A549 (cell line): ENCODE measurements around the gene MXRA7. TPM values are rescaled to one million over a fixed set of nuclear protein-coding genes. Genes with fewer than 3 reads are reported as not detected.

Source experiments
- ATAC-seq, 2 experiments: fragments of 200-7000 bp in 1 of 2; fragments of >200 bp in 1 of 2; cut with Nextera tagmentation in 1 of 2; cut with Tn5 transposase in 1 of 2; 3 replicates each; pipeline versions ENCODE4 v1.8.0 to v1.9.1; 2018 to 2020; ENCODE audit warnings: mild to moderate bottlenecking in 1 of 2, moderate library complexity in 1 of 2
- CTCF ChIA-PET: fragments of 300-600 bp; sonication (Branson Sonifier 250); formaldehyde crosslinking; extraction: SDS; loops from one replicate; lab custom pipeline; 2021; ENCODE audit warnings: antibody characterized with exemption, inconsistent platforms; lab: Yijun Ruan, JAX
- POLR2A ChIA-PET: fragments of 350-600 bp; formaldehyde crosslinking; extraction: SDS; loops from one replicate; lab custom pipeline; 2021; ENCODE audit warnings: antibody characterized with exemption, inconsistent platforms; lab: Yijun Ruan, JAX
- DNase-seq, 2 experiments: peaks; one replicate each; pipeline versions ENCODE4 v3.0.0 to v3.0.0-alpha.2; 2011 to 2016; ENCODE audit warnings: low read depth in 1 of 2, low spot score in 1 of 2
- FAIRE-seq: peaks from 2 replicates; lab custom pipeline; 2011; peaks lifted over from hg19 to GRCh38; lab: Jason Lieb, UNC
- H3K27ac ChIP-seq, 2 experiments: fragments of >200 bp; sonication (Bioruptor Twin); formaldehyde crosslinking; 3 replicates each; pipeline ENCODE4 v1.5.1; 2016 to 2017
- H3K4me1 ChIP-seq: fragments of >200 bp; sonication (Bioruptor Twin); formaldehyde crosslinking; 3 replicates; pipeline ENCODE4 v1.6.1; 2016
- H3K4me2 ChIP-seq: fragments of >200 bp; sonication (Bioruptor Twin); formaldehyde crosslinking; 3 replicates; pipeline ENCODE4 v1.6.1; 2016
- H3K4me3 ChIP-seq: fragments of >200 bp; sonication (Bioruptor Twin); formaldehyde crosslinking; 3 replicates; pipeline ENCODE4 v1.5.1; 2016
- H3K9me3 ChIP-seq: fragments of >200 bp; sonication (Bioruptor Twin); formaldehyde crosslinking; 3 replicates; pipeline ENCODE4 v1.6.1; 2016
- CBX2 ChIP-seq: fragments of 200-600 bp; sonication (generic); IDR thresholded peaks from 2 replicates; pipeline ENCODE4 v1.6.1; 2016; ENCODE audit warnings: low read depth, mild to moderate bottlenecking, borderline replicate concordance
- CBX8 ChIP-seq: fragments of 200-600 bp; sonication (generic); IDR thresholded peaks from 2 replicates; pipeline ENCODE4 v1.6.1; 2016
- CHD2 ChIP-seq: fragments of 150-350 bp; IDR thresholded peaks from 2 replicates; pipeline ENCODE4 v1.6.1; 2014; ENCODE audit warnings: low read length; ENCODE audit not compliant: partially characterized antibody
- EHF ChIP-seq: fragments of 250-450 bp; sonication (Bioruptor Pico); IDR thresholded peaks from 2 replicates; pipeline ENCODE4 v1.5.0; 2020; ENCODE audit warnings: mild to moderate bottlenecking
- EHMT2 ChIP-seq: fragments of 200-600 bp; sonication (generic); IDR thresholded peaks from 2 replicates; pipeline ENCODE4 v1.6.1; 2016; ENCODE audit warnings: antibody characterized with exemption, low read depth, mild to moderate bottlenecking, moderate library complexity
- EP300 ChIP-seq, 2 experiments: fragments of >200 bp; sonication (Bioruptor Twin); formaldehyde crosslinking; IDR thresholded peaks; 2 replicates in 1 of 2; 3 replicates in 1 of 2; pipeline ENCODE4 v1.6.1; 2016 to 2017
- GATA3 ChIP-seq: IDR thresholded peaks from 2 replicates; pipeline ENCODE4 v1.6.1; 2012; ENCODE audit warnings: borderline replicate concordance
- KDM1A ChIP-seq: fragments of 200-600 bp; sonication (generic); IDR thresholded peaks from 2 replicates; pipeline ENCODE4 v1.6.1; 2016; ENCODE audit warnings: low read depth, mild to moderate bottlenecking
- MAZ ChIP-seq: fragments of 150-350 bp; IDR thresholded peaks from 2 replicates; pipeline ENCODE4 v1.6.1; 2014; ENCODE audit warnings: antibody characterized with exemption, low read depth, low read length, borderline replicate concordance
- MYC ChIP-seq: IDR thresholded peaks from 2 replicates; pipeline ENCODE4 v1.6.1; 2012; ENCODE audit warnings: mild to moderate bottlenecking, inconsistent platforms, low read length, improper control_type of control experiment, borderline replicate concordance
- NFE2L2 ChIP-seq: fragments of 150-350 bp; conservative IDR thresholded peaks from 2 replicates; pipeline ENCODE4 v1.6.1; 2014; ENCODE audit warnings: low read length
- RARB ChIP-seq: fragments of 250-450 bp; sonication (Bioruptor Pico); IDR thresholded peaks from 2 replicates; pipeline ENCODE4 v1.8.0; 2021; ENCODE audit warnings: mild to moderate bottlenecking, moderate library complexity
- RCOR1 ChIP-seq: fragments of 150-350 bp; IDR thresholded peaks from 2 replicates; pipeline ENCODE4 v1.6.1; 2014; ENCODE audit warnings: antibody characterized with exemption, low read length, low read depth
- SREBF2 ChIP-seq: fragments of 450-650 bp; IDR thresholded peaks from 2 replicates; pipeline ENCODE4 v1.6.1; 2014; ENCODE audit warnings: mild to moderate bottlenecking, moderate library complexity
- ZC3H11A ChIP-seq: fragments of 450-650 bp; IDR thresholded peaks from 2 replicates; pipeline ENCODE4 v1.6.1; 2014; ENCODE audit warnings: antibody characterized with exemption, mild to moderate bottlenecking
- ZSCAN20 ChIP-seq: fragments of 250-450 bp; sonication (Bioruptor Pico); IDR thresholded peaks from 2 replicates; pipeline ENCODE4 v1.8.0; 2022; ENCODE audit warnings: mild to moderate bottlenecking, moderate library complexity
- WGBS: methylation state at CpG from one replicate; pipeline ENCODE4 v1.1.6; 2017; ENCODE audit errors: missing lambda C conversion rate; 5-methylcytosine and 5-hydroxymethylcytosine counted together
- polyA plus RNA-seq, 4 experiments: library from polyadenylated mRNA; depleted of rRNA in 3 of 4; stranded (reverse); fragments of >200 nt; fragmentation: RNase III in 1 of 4; extraction: RNeasy Plus Mini Kit Qiagen cat#74134 plus additional on column Dnase treatment in 1 of 4; gene quantifications; 2 replicates in 3 of 4; 3 replicates in 1 of 4; pipeline ENCODE4 v1.2.3, GENCODE V29; 2011 to 2017
- TF ChIP-seq, protein P1 (sequence below): IDR thresholded peaks from 2 replicates; pipeline ENCODE4 v1.6.1; 2012; ENCODE audit warnings: low read depth, borderline replicate concordance
- TF ChIP-seq, protein P2 (sequence below): IDR thresholded peaks from 2 replicates; pipeline ENCODE4 v1.6.1; 2012
- TF ChIP-seq, protein P3 (sequence below): fragments of 250-450 bp; sonication (Bioruptor Pico); IDR thresholded peaks from 2 replicates; pipeline ENCODE4 v1.5.0; 2020; ENCODE audit warnings: low read depth, mild to moderate bottlenecking, moderate library complexity
- TF ChIP-seq, protein P4 (sequence below): fragments of >200 bp; sonication (Bioruptor Twin); formaldehyde crosslinking; IDR thresholded peaks from 3 replicates; pipeline ENCODE4 v1.6.1; 2016

The MXRA7 gene
- polyA plus RNA-seq, 2 of the 4 experiments (the other 2 are of a cell fraction) = 47.8 to 57.2 TPM

DNA sequence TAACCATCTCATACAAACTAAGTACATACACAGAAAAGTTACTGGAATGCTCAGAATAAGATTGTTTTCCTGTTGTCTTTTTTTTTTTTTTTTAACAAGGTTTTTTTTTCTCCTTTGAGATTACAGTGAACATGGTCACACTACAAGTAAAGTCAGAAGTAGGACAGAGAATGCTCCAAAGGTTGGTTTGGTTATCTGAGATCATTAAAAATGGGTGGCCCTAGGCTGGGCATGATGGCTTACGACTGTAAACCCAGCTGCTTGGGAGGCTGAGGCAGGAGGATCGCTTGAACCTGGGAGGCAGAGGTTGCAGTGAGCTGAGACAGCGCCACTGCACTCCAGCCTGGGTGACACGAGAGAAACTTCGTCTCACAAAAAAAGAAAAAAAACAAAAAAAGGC lies 60.3 kb downstream of the MXRA7 start:
- POLR2A ChIA-PET = no interaction called here
- H3K4me2 ChIP-seq = no peak overlapping the region
- no peak overlapping the region for H3K27ac ChIP-seq
- DNase-seq = no peak
- CTCF ChIA-PET = no interaction called here
- no peak for ATAC-seq
- WGBS = 80% methylated on average over 5 of the region's 5 CpGs
- FAIRE-seq = no peak
- no peak overlapping the region for H3K4me3 ChIP-seq
- peaks cover 11% of the 10 kb centered on the region; the same call in 2 of the 3 replicates for H3K9me3 ChIP-seq
- H3K4me1 ChIP-seq = peaks cover 3% of the 10 kb centered on the region; the same call in 2 of the 3 replicates
- no peak for TF ChIP-seq KDM1A
- no peak for TF ChIP-seq ZC3H11A
- no peak for TF ChIP-seq EP300 (IDR thresholded peaks at IDR 0.05)
- no peak for TF ChIP-seq CHD2
- TF ChIP-seq, protein P1, sequence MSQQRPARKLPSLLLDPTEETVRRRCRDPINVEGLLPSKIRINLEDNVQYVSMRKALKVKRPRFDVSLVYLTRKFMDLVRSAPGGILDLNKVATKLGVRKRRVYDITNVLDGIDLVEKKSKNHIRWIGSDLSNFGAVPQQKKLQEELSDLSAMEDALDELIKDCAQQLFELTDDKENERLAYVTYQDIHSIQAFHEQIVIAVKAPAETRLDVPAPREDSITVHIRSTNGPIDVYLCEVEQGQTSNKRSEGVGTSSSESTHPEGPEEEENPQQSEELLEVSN = no peak
- no peak for TF ChIP-seq MAZ
- TF ChIP-seq, protein P2, sequence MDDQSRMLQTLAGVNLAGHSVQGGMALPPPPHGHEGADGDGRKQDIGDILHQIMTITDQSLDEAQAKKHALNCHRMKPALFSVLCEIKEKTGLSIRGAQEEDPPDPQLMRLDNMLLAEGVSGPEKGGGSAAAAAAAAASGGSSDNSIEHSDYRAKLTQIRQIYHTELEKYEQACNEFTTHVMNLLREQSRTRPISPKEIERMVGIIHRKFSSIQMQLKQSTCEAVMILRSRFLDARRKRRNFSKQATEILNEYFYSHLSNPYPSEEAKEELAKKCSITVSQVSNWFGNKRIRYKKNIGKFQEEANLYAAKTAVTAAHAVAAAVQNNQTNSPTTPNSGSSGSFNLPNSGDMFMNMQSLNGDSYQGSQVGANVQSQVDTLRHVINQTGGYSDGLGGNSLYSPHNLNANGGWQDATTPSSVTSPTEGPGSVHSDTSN = no peak
- TF ChIP-seq GATA3 = no peak
- TF ChIP-seq EHF (CRISPR knock-in tag) = no peak

DNA sequence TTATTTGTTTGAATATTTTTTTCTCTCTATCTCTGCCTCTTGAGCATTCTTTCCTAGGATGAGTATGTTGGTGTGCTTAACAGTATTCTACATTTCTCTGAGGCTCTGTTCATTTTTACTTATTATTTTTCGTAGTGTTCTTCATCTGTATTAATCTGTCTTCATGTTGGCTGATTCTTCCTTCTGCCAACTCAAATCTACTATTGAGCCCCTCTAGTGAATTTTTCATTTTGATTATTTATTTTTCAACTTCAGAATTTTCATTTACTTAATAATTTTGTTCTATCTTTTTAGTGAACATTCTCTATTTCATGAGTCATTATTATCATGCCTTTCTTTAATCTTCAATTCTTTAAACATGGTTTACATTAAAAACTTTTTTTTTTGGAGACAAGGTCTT lies 64.1 kb downstream of the MXRA7 start:
- no peak for DNase-seq
- TF ChIP-seq EP300 (IDR thresholded peaks at IDR 0.05) = no peak
- TF ChIP-seq, protein P3, sequence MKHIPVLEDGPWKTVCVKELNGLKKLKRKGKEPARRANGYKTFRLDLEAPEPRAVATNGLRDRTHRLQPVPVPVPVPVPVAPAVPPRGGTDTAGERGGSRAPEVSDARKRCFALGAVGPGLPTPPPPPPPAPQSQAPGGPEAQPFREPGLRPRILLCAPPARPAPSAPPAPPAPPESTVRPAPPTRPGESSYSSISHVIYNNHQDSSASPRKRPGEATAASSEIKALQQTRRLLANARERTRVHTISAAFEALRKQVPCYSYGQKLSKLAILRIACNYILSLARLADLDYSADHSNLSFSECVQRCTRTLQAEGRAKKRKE = no peak
- no peak for TF ChIP-seq ZC3H11A
- no peak for TF ChIP-seq EHMT2
- TF ChIP-seq MAZ = no peak
- TF ChIP-seq, protein P2 = no peak
- TF ChIP-seq, protein P4, sequence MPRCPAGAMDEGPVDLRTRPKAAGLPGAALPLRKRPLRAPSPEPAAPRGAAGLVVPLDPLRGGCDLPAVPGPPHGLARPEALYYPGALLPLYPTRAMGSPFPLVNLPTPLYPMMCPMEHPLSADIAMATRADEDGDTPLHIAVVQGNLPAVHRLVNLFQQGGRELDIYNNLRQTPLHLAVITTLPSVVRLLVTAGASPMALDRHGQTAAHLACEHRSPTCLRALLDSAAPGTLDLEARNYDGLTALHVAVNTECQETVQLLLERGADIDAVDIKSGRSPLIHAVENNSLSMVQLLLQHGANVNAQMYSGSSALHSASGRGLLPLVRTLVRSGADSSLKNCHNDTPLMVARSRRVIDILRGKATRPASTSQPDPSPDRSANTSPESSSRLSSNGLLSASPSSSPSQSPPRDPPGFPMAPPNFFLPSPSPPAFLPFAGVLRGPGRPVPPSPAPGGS = no peak
- TF ChIP-seq ZSCAN20 (CRISPR knock-in tag) = no peak
- TF ChIP-seq MYC = no peak
- TF ChIP-seq CBX8 = no peak
- TF ChIP-seq RCOR1 = no peak
- TF ChIP-seq RARB (CRISPR knock-in tag) = no peak
- no peak for TF ChIP-seq SREBF2
- no peak for TF ChIP-seq NFE2L2
- no peak for TF ChIP-seq CBX2
- Histone ChIP-seq H3K9me3 (peaks cover 5% of the 10 kb centered on the region; the same call in 1 of the 3 replicates), H3K4me2 (no peak overlapping the region), H3K27ac (no peak overlapping the region), H3K4me1 (peaks cover 23% of the 10 kb centered on the region), H3K4me3 (no peak overlapping the region)
- ChIA-PET CTCF (interaction anchor here (1.6 kb wide), 1 partner anchor 23 kb away, joined by 7 read pairs; no protein-coding TSS in a partner anchor), POLR2A (no interaction called here)
- FAIRE-seq = no peak
- ATAC-seq = no peak
- WGBS = 75% methylated on average over 1 of the region's 1 CpG
